ENCODE measurements around the gene PCSK5.

Gene PCSK5

DNA sequence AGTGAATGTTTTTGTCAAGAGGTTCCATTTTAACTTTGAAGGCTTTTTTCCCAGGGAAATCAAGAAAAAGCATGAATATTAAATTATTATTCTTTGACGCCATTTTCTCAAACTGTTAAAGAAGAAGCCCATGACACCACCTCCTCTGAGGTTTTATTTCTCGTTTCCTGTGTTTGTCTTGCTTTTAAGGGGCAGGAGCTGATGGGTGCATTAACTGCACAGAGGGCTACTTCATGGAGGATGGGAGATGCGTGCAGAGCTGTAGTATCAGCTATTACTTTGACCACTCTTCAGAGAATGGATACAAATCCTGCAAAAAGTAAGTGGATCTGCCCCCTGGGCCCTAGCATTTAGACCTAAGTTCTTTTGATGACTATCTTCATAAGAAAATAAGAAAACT lies 298.4 kb downstream of the PCSK5 start:
- no peak for DNase-seq (ENCODE audit: low read depth in 3 of 3)

DNA sequence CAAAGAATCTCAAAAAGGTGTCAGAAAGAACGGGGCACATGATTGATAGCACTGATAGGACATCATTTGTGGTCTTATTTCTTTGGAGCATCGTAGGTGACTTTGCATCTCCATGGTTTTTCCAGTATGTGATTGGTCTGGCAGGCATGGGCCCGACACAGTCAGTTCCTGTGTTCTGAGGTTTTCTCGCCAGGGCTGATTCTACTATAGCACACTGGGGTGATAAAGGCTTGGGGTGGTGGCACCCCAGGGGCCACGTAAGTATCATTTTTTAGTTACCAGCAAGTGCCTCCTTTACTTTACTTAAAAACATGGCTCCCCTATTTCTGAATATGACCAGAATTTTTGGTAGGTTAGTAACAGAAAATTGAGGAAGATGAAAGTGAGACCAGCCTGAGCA lies 301.0 kb downstream of the PCSK5 start:
- no peak for DNase-seq (ENCODE audit: low read depth in 3 of 3)

DNA sequence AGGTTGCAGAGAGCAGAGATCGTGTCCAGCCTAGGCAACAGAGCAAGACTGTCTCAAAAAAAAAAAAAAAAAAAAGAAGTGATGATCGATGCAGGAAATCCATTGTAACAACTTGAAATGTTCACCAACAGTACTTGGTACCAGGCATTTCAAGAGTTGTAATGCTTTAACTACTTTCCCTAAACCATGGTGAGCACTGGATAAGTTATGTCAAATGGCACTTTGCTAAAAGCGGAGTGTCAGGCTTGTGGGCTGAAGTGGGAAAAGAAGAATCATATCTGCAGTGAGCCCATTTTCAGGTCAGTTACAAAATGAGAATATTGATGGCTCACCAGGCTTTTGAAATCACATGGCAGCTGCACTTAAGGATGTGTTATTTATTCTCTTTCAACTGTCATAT lies 301.5 kb downstream of the PCSK5 start:
- no peak for DNase-seq (ENCODE audit: low read depth in 3 of 3)

DNA sequence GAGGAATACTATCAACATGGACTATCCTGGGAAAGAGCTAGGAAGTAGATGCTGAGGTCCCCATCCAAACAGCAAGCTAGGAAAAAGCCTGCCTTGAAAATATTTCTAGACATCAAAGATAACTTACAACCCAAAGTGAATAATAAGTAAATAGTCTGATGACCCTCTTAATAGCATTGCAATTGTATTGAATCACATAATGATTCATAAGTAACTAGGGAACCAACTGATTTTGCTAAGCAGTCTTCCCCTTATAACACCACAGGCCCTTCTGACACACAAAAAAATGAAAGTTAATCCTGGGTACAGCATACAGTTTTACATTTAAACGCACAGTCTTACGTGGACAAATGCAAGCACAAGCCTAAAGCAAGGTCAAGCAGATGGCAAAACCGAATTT lies 304.4 kb downstream of the PCSK5 start:
- DNase-seq (ENCODE audit: low read depth in 3 of 3): no peak

DNA sequence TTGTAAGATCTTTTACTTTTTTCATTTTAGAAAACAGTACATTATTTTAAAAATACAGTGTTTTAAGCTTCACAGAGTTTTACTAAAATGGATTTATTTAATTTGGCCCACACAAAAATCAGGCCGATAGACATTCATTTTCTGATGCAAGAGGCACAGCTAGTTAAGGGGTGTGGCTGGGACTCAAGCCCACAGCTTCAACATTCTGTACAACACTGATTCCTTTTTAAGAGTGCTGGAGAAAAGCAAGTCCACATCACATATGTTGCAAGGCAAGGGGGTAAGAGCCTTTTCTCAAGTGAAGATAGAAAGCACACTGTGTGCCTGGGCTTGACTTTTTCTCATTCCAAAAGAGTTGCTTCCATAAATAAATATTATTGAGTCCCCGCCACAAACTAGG lies 307.9 kb downstream of the PCSK5 start:
- no peak for DNase-seq (ENCODE audit: low read depth in 3 of 3)

DNA sequence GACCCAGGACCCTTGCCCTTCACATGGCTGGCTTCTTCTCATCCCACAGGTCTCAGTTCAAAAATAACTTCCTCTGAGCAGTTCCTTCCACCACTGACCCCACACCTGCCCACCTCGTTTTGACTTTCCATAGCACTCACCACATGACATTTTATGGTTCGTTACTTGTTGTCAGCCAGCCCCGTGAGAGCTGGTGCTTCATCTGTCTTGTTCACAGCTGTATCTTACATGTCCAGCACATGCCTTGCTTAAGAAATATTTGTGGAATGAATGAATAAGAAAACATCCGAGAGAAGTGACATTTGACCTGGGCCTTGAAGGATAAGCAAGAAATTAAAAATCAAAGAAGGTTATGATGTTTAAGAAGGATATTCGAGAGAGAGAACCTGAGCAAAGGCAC lies 309.8 kb downstream of the PCSK5 start:
- no peak for DNase-seq (ENCODE audit: low read depth in 3 of 3)

DNA sequence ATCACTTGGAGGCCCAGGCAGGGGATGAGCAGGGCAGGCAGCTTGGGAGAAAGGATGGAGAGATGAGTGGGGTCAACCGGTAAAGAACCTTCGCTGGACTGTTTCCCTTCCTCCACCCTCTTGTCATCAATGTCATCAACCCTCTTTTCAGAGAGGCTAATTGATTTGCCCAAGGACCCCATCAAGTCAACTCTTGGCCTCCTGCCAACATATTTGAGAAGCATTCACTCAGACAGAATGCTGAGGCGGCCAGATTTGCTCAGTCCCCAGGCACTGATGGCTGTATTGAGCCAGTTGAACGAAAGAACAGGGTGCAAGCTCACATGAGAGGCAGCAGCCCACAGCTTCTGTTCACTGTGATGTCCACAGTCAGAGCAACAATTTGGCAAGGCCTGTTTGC lies 310.3 kb downstream of the PCSK5 start:
- no peak for DNase-seq (ENCODE audit: low read depth in 3 of 3)

DNA sequence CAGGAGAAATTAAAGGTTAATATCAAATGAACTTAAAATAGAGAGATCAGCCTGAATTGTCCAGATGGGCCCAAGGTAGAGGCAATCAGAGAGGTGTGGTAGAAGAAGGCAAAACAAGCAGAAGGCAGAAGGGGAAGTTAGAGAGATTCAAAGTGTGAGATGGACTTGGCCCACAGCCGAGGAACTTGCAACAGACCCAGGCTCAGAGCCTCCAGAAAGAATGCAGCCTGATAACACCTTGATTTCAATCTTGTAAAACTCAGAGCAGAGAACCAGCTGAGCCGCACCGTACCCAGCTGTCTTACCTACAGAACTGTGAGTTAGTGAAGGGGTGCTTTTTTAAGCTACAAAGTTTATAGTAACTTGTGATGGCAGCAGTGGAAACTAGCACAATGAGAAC lies 312.9 kb downstream of the PCSK5 start:
- no peak for DNase-seq (ENCODE audit: low read depth in 3 of 3)

DNA sequence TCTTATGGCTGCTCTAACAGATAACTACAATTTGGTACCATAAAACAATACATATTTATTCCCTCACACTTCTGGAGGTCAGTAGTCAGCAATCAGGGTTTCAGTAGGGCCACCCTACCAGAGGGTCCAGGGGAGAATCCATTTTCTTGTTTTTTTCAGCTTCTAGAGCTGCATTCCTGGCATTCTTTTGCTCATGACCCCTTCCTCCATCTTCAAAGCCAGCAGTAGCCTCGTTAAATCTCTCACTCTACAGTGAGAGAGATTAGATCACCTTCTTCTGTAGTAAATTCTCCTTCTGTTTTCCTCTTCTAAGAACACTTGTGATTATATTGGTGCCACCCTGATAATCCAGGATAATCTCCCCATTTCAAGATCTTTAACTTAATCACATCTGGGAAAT lies 316.3 kb downstream of the PCSK5 start:
- DNase-seq (ENCODE audit: low read depth in 3 of 3): no peak

DNA sequence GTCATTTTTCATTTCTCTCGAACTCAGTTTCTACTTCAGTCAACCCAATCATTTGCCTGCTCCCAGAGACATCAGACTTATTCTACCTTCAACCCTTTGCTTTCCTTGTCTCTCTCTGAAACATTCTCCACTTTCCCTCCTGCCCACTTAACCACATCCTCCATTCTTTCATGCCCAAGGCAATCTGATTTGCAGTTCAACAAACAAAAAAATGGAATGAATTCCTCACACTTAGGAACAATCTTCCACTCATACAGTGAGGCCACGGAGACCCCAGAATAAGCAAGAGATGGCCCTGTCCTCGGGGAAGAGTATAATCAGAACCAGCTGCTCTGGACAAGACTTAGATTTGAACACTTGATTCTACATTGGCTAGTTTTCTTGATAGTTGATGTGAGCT lies 323.3 kb downstream of the PCSK5 start:
- no peak for DNase-seq (ENCODE audit: low read depth in 3 of 3)

DNA sequence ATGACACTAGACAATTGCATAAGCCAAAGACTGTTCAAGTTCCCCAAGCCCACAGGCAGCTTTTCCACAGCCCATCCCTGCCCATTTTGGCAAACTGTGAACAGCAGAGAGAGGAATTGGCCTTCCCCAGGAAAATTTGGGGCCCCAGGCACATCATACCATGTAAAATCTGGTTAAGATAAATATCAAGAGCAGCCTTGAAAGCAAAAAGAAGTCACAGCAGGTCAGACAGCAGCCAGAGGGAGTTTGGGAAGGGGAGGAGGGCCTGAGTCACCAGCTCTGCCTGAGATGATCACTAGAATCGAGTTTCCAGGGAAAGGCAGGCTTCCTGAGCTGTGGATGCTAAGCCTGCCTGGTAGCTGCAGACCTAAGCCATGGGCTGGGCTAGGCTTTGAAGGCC lies 324.6 kb downstream of the PCSK5 start:
- DNase-seq (ENCODE audit: low read depth in 3 of 3): no peak

DNA sequence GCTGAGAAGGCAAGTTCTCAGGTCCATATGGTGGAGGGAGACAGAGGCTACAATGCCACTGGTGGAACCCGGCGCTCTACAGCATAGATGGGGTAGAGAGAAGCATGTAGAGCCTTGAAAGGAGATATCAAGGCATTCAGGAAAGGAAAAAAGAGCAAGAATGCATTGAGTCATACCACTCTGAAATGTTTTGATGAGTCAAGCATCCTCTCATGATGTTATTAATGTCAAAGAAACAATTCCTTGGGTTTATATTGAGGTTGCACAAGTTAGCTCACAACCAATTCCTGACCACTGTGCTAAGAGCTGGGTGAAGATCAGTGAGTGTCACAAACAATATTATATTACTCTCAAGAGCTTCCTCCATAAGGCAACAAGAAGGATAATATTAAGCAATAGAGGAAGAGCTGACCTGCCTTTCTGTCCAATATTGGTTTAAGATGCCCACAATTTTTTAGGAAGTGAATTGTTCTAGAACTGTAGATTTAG lies 325.7 kb downstream of the PCSK5 start:
- DNase-seq (ENCODE audit: low read depth in 3 of 3): no peak

DNA sequence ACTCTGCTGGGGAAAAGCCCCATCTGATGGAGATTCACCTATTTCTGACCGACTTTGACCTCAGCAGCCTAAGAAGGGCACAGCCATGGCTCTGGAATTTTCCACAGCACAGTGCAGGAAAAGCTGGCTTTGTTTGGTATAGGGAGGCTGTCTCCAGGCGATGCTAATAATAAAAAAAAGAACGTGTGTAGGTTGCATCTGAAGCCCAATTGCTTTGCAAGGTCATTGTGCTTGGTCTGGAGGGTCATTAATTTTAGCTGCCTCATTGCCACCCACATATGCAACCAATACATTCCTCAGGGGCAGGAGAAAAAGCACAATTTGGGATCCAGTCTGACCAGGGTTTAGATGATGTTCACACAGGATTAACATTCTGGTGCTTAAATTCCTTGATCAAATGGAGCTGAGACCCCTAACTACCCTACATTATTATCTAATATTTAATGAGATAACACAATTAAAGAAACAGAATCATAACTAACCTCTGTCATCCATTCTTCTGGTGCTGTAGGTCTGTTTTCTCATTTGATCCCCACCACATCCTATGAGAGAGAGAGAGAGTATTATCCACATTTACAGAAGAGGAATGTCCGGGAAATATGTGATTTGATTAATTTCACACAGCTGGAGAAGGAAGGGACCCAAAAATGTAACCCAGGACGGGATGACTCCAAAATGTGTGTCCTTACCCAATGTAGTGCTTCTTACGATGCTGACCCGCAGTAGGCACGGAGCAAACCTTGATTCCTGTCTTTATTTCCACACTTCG lies 327.8 kb downstream of the PCSK5 start:
- no peak for DNase-seq (ENCODE audit: low read depth in 3 of 3)

DNA sequence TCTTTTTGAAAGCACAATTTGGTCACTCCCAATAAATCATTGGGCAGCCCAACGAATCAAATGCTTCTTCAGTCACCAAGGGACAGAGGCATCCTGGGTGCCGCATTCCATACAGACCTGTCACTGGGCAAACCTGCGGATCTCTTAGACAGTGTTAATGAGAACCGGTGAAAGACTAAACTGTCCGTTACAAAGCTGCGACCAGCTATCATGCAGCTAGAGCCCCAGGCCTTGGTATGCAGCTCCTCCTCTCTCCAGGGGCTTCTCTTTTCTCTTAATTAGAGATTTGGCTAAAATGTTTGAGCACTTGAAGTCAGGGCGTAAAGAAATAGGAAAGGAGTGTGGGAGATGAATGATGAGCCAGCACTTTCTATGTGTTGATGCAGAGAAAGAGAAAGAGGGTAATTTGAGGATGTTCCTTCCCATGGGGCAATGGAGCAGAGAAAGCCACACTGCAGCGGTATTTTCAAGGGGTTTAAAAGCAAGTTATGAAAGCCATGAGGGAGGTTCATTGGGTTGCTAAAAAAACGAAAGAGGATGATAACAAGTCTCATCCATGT lies 328.5 kb downstream of the PCSK5 start:
- DNase-seq (ENCODE audit: low read depth in 3 of 3): no peak

DNA sequence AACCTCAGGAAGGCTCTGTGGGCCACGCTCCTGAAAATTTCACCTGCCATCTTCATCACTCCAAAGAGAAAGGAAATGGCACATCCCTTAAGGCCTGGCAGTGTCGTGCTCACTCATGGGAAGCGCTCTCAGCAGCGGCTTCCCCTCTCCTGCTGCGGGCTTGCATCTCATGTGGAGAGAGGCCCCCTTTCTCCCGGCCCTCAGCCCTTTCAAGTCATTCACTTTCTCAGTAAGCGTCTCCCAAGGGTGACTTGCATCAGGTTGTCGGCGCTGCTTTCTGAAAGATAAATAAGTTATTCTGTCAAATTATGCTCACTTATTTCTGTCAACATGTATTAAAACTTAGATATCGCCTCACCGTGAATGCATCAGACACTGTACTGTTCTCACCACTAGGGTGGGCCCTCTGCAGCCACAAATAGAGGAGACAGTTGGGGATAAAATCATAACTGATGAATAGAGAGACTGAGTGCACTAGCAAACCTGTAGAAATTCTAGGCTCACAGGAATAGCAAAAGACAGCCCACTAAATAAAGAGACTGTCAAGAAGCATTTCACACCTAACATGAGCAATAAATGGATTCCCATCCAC lies 329.2 kb downstream of the PCSK5 start:
- DNase-seq (ENCODE audit: low read depth in 3 of 3): no peak

DNA sequence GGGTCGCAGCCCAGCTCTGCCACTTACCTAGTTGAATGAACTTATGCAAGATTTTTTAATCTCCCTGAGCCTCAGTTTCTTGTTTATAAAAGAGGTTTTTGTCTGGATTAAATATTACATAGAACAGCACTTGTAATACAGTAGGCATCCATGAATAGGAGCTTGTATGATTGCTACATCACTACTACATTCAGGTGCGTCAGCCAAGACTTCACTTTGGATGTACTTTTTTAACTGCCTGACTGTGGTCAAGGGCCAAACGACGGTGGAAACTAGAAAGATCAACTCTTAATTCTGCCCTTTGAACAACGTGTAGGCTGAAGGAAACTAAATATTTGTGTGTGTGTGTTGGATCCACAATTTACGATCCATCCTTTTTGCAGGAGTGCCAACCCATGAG lies 330.9 kb downstream of the PCSK5 start:
- DNase-seq (ENCODE audit: low read depth in 3 of 3): no peak

DNA sequence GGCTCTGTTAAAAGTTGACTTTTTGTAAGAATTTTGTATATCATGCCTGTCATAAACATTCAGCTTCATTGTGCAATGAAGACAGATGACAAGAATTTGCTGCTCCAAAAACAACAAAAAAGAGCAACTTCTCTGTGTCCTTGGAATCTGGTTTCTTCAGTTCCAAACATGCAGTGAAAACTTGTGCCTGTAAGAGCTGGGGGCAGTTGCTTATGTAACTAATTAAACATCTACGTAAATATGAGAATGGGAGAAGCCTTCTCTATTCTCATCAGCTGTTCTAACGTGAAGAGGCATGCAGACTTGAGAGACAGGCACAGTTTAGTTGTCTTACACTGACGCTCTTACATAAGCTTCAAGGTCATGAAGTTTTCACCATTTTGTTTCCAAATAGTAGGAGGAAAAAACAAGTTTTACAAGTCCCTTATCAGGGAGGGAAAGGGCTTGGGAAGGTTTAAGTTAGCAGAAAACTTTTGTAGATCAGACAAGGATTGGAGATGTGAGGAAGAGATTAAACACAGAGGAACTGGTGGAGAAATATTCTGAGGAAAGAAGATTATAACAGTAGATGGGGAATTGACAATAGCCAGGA lies 333.4 kb downstream of the PCSK5 start:
- no peak for DNase-seq (ENCODE audit: low read depth in 3 of 3)

DNA sequence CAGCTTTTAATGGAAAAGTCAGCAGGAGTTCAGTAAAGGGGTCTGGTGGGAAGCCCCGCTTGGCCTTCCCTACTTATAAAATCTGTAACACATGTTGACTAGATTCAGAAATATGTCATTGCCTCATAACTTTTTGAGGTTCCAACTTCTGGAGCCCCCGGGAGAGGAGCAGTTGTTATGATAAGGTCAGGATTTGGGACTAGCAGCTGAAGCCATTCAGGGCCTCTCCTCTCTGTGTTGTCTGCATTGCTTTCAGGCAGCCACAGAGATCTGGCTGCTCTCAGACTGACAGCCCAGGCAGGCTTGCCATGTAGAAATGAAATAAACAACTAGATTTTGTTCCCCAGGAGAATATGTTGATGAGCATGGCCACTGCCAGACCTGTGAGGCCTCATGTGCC lies 336.7 kb downstream of the PCSK5 start:
- DNase-seq (ENCODE audit: low read depth in 3 of 3): no peak

DNA sequence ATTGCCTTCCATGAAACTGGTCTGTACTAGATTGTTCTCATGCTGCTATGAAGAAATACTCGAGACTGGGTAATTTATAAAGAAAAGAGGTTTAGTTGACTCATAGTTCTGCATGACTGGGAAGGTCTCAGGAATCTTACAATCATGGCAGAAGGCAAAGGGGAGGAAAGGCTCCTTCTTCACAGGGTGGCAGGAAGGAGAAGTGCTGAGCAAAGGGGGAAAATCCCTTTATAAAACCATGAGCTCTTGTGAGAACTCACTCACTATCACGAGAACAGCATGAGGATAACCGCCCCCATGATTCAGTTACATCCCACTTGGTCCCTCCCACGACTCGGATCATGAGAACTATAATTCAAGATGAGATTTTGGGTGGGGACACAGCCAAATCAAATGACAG lies 340.5 kb downstream of the PCSK5 start:
- DNase-seq (ENCODE audit: low read depth in 3 of 3): no peak

DNA sequence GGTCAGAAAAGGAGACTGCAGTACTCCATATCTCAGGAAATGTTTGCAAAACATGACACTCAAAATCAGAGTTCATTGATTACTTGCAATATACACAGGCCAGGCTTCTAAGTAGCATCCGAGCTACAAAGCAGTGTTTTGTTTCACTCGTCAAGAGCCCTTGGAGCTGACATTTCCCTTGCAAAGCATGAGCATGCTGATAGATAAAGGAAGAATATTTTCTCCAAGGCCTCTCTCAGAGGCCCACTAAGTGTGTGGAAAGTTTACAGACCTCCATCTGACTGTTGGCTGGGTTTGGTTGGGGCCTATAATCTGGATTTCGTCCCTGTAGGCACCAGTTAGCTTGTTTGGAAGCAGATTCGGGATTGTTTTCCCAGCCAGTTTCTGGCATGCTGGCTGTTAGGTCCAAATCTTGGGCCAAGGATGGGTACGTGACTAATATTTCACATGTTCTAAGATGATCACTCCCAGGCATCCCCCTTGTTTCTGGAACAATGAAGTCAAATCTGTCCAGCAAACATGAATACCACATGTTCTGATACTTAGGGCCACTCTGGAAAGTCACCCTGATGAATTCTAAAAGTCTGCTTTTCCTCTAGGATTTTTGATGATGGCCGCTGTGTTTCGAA lies 342.5 kb downstream of the PCSK5 start:
- no peak for DNase-seq (ENCODE audit: low read depth in 3 of 3)

DNA sequence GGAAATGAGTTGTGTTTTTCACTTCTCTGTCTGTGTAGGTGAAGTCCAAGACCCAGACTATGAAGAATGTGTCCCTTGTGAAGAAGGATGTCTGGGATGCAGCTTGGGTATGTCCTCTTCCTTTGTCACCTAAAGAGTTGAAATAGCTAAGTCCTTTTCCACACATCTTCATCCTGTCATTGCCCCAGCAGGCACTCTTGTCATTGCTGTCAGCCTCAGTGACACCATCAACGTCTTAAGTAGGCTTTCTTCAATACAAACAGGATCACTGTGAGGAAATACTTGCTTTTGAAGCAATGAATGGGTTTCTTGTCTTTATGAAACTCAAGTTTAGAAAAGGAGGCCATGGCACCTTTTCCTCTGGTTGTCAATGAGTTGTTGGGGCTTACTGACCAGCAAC lies 350.1 kb downstream of the PCSK5 start:
- no peak for DNase-seq (ENCODE audit: low read depth in 3 of 3)

DNA sequence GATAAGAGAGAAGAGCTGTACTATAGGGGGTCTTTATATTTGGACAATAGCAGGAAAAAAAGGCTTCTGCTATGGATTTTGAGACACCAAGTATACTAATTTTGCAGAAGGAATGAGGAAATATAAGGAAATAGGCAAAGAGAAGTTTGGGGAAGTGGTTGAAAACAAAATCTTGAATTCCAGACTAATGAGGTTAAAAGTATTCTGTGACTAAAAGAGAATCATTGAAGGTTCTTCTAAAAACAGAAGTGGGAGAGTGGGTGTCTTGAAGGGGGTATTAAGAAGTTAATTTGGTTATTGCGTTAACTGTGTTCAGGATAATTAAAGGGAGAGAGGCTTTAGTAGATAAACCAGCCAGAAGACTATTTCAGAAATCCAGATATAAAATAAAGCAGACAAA lies 355.0 kb downstream of the PCSK5 start:
- no peak for DNase-seq (ENCODE audit: low read depth in 3 of 3)

DNA sequence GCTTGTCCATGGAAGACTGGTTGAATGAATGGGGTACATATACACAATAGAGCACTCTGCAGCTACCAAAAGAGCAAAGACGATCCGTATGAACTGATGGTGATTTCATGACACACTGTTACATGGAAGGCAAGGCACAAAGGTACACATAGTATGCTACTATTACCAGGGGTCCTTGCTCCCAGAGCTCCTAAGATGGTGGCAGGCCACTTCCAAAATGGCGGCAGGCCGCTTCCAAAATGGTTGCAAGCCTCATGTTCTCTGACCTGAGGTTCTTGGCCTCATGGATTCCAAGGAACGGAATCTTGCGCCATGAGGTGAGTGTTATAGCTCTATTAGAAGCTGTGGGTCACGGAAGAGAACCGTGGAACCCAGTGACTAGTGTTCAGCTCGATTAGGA lies 356.2 kb downstream of the PCSK5 start:
- DNase-seq (ENCODE audit: low read depth in 3 of 3): no peak

Measured in stimulated activated CD4-positive, alpha-beta T cell treated with anti-CD3 and anti-CD28 coated beads, TNF-alpha, amount 100 ng/mL, for 4 hours (primary cell).